Keratinocyte (primary cell): ENCODE results near the gene ANKUB1. TPM values are rescaled to one million over a fixed set of nuclear protein-coding genes. Genes with fewer than 3 reads are reported as not detected.

Experiments used
- DNase-seq: peaks from one replicate; pipeline ENCODE4 v3.0.0-alpha.2; 2011; ENCODE audit warnings: low read depth, missing footprints, low spot score
- FAIRE-seq: peaks from 2 replicates; lab custom pipeline; 2011; peaks lifted over from hg19 to GRCh38; lab: Jason Lieb, UNC
- H2AFZ ChIP-seq: 2 replicates; pipeline ENCODE4 v1.6.0; 2012; ENCODE audit warnings: low read length, control low read depth, inconsistent platforms; ENCODE audit not compliant: control insufficient read depth
- H3K27ac ChIP-seq: 2 replicates; pipeline ENCODE4 v1.5.1; 2011; ENCODE audit warnings: low read length; ENCODE audit not compliant: control insufficient read depth, insufficient read depth
- H3K27me3 ChIP-seq: 3 replicates; pipeline ENCODE4 v1.6.0; 2011; ENCODE audit warnings: low read length; ENCODE audit not compliant: control insufficient read depth, insufficient read depth; ENCODE audit errors: extremely low read depth
- H3K36me3 ChIP-seq, 2 experiments: 2 replicates in 1 of 2; 3 replicates in 1 of 2; pipeline ENCODE4 v1.5.1; 2011; ENCODE audit warnings: low read length in 2 of 2, mild to moderate bottlenecking in 1 of 2; ENCODE audit not compliant: control insufficient read depth in 2 of 2, insufficient read depth in 2 of 2; ENCODE audit errors: extremely low read depth in 1 of 2
- H3K4me1 ChIP-seq: 3 replicates; pipeline ENCODE4 v1.5.1; 2011; ENCODE audit warnings: low read length; ENCODE audit not compliant: control insufficient read depth, insufficient read depth; ENCODE audit errors: extremely low read depth
- H3K4me2 ChIP-seq: 3 replicates; pipeline ENCODE4 v1.6.0; 2011; ENCODE audit warnings: low read depth, low read length; ENCODE audit not compliant: control insufficient read depth, insufficient read depth; ENCODE audit errors: extremely low read depth
- H3K4me3 ChIP-seq, 3 experiments: fragments of 200-600 bp in 1 of 3; sonication (generic) in 1 of 3; 2 replicates in 2 of 3; 3 replicates in 1 of 3; pipeline ENCODE4 v1.5.1; 2011 to 2016; ENCODE audit warnings: low read length in 3 of 3, mild to moderate bottlenecking in 3 of 3, control low read depth in 2 of 3, inconsistent platforms in 1 of 3, low read depth in 1 of 3, mixed read lengths in 1 of 3, mixed run types in 1 of 3, moderate library complexity in 1 of 3; ENCODE audit not compliant: control insufficient read depth in 2 of 3, insufficient read depth in 2 of 3; ENCODE audit errors: extremely low read depth in 1 of 3
- H3K79me2 ChIP-seq: 2 replicates; pipeline ENCODE4 v1.6.0; 2012; ENCODE audit warnings: low read length; ENCODE audit not compliant: control insufficient read depth, insufficient read depth
- H3K9ac ChIP-seq: 3 replicates; pipeline ENCODE4 v1.6.0; 2011; ENCODE audit warnings: low read length; ENCODE audit not compliant: control insufficient read depth, insufficient read depth; ENCODE audit errors: extremely low read depth
- H3K9me1 ChIP-seq: 3 replicates; pipeline ENCODE4 v1.6.0; 2011; ENCODE audit warnings: low read length; ENCODE audit not compliant: control insufficient read depth, insufficient read depth; ENCODE audit errors: extremely low read depth
- H3K9me3 ChIP-seq: 2 replicates; pipeline ENCODE4 v1.5.1; 2012; ENCODE audit warnings: low read depth, low read length; ENCODE audit not compliant: control insufficient read depth
- H4K20me1 ChIP-seq: 3 replicates; pipeline ENCODE4 v1.6.0; 2011; ENCODE audit warnings: low read length; ENCODE audit not compliant: control insufficient read depth, insufficient read depth; ENCODE audit errors: extremely low read depth
- CTCF ChIP-seq, 3 experiments: IDR thresholded peaks in 1 of 3; conservative IDR thresholded peaks in 1 of 3; optimal IDR thresholded peaks in 1 of 3; 2 replicates in 2 of 3; 3 replicates in 1 of 3; pipeline versions ENCODE3 to v1.5.1; 2011; ENCODE audit warnings: low read length in 3 of 3, mild to moderate bottlenecking in 3 of 3, moderate library complexity in 2 of 3, control low read depth in 1 of 3, inconsistent platforms in 1 of 3; ENCODE audit not compliant: insufficient read depth in 2 of 3; ENCODE audit errors: extremely low read depth in 1 of 3
- EZH2 ChIP-seq: IDR thresholded peaks from one replicate; pipeline ENCODE4 v1.6.1; 2012; ENCODE audit warnings: inconsistent platforms, mild to moderate bottlenecking, low read length, moderate library complexity
- dilution Hi-C: fragments of 300-500 bp; cut with MboI; formaldehyde crosslinking; loops from one replicate; pipeline ENCODE4 v1.7.0; 2020; ENCODE audit warnings: low sequenced_read_pairs; ENCODE audit not compliant: extremely low pct_ligation_motif_present
- polyA plus RNA-seq, 5 experiments: library from polyadenylated mRNA; depleted of rRNA in 3 of 5; stranded (reverse) in 3 of 5; stranded (forward) in 1 of 5; unstranded in 1 of 5; fragments of >200 nt; gene quantifications; 1 replicate in 1 of 5; 2 replicates in 3 of 5; 3 replicates in 1 of 5; pipeline versions ENCODE4 v1.2.1 to v1.2.3, GENCODE V29; 2011 to 2012; ENCODE audit warnings: missing spikeins in 2 of 5, low read depth in 1 of 5, low replicate concordance in 1 of 5

The ANKUB1 gene
- polyA plus RNA-seq, 1 donor (not counting 4 experiments of a cell fraction or from before 2014, with no cell fraction given) = 0.66 TPM

- Histone ChIP-seq H3K36me3 (peaks cover 11 to 14% of the 10 kb centered on the region in 2 experiments), H3K9me1 (no peaks in the 10 kb centered on the region), H3K79me2 (no peaks in the 10 kb centered on the region), H3K9ac (no peak overlapping the region), H3K4me1 (no peaks in the 10 kb centered on the region), H2AFZ (no peak overlapping the region), H3K27ac (no peak overlapping the region), H4K20me1 (no peaks in the 10 kb centered on the region), H3K9me3 (no peaks in the 10 kb centered on the region), H3K4me2 (no peak overlapping the region), H3K4me3 (no peak overlapping the region), H3K27me3 (no peaks in the 10 kb centered on the region)
- FAIRE-seq (no peak), DNase-seq (no peak)
- no peak for TF ChIP-seq CTCF (optimal IDR thresholded peaks at IDR 0.05 in 1 of 3, IDR thresholded peaks at IDR 0.05 in 1 of 3, conservative IDR thresholded peaks at IDR 0.05 in 1 of 3; ENCODE audit: extremely low read depth in 1 of 3, insufficient read depth in 2 of 3, low read length in 3 of 3)
- no peak for TF ChIP-seq EZH2
- dilution Hi-C loops = no loop called here
These were observed 47.7 kb downstream of the ANKUB1 start for GRCh38 chr3:149744606-149745005.

- no peak overlapping the region for H3K4me2 ChIP-seq
- dilution Hi-C loops = no loop called here
- H3K9me3 ChIP-seq = no peaks in the 10 kb centered on the region
- no peak overlapping the region for H2AFZ ChIP-seq
- no peak overlapping the region for H3K4me3 ChIP-seq
- H3K27me3 ChIP-seq = no peaks in the 10 kb centered on the region
- no peaks in the 10 kb centered on the region for H3K9me1 ChIP-seq
- DNase-seq = no peak
- H3K4me1 ChIP-seq = no peaks in the 10 kb centered on the region
- no peak overlapping the region for H3K9ac ChIP-seq
- no peak overlapping the region for H3K27ac ChIP-seq
- no peak for TF ChIP-seq EZH2
- no peak for FAIRE-seq
- H3K79me2 ChIP-seq = no peaks in the 10 kb centered on the region
- H4K20me1 ChIP-seq = no peaks in the 10 kb centered on the region
- H3K36me3 ChIP-seq = peaks cover 9 to 14% of the 10 kb centered on the region in 2 experiments
These were observed 48.2 kb downstream of the ANKUB1 start for GRCh38 chr3:149744151-149744550.

- Histone ChIP-seq H3K4me2 (no peak overlapping the region), H4K20me1 (no peaks in the 10 kb centered on the region), H3K27me3 (no peaks in the 10 kb centered on the region), H3K4me3 (no peak overlapping the region), H3K4me1 (peaks cover 9% of the 10 kb centered on the region), H3K79me2 (no peaks in the 10 kb centered on the region), H3K9ac (no peak overlapping the region), H3K9me1 (no peaks in the 10 kb centered on the region), H3K27ac (no peak overlapping the region), H2AFZ (no peak overlapping the region), H3K9me3 (no peaks in the 10 kb centered on the region), H3K36me3 (peaks cover 0 to 5% of the 10 kb centered on the region in 2 experiments)
- dilution Hi-C loops = no loop called here
- no peak for TF ChIP-seq CTCF (optimal IDR thresholded peaks at IDR 0.05 in 1 of 3, IDR thresholded peaks at IDR 0.05 in 1 of 3, conservative IDR thresholded peaks at IDR 0.05 in 1 of 3; ENCODE audit: extremely low read depth in 1 of 3, insufficient read depth in 2 of 3, low read length in 3 of 3)
- no peak for TF ChIP-seq EZH2
- DNase-seq = no peak
- FAIRE-seq = no peak
These were observed 53.0 kb downstream of the ANKUB1 start for GRCh38 chr3:149739396-149739795.
